ENCODE results near the gene TOP2B.

Gene TOP2B, protein sequence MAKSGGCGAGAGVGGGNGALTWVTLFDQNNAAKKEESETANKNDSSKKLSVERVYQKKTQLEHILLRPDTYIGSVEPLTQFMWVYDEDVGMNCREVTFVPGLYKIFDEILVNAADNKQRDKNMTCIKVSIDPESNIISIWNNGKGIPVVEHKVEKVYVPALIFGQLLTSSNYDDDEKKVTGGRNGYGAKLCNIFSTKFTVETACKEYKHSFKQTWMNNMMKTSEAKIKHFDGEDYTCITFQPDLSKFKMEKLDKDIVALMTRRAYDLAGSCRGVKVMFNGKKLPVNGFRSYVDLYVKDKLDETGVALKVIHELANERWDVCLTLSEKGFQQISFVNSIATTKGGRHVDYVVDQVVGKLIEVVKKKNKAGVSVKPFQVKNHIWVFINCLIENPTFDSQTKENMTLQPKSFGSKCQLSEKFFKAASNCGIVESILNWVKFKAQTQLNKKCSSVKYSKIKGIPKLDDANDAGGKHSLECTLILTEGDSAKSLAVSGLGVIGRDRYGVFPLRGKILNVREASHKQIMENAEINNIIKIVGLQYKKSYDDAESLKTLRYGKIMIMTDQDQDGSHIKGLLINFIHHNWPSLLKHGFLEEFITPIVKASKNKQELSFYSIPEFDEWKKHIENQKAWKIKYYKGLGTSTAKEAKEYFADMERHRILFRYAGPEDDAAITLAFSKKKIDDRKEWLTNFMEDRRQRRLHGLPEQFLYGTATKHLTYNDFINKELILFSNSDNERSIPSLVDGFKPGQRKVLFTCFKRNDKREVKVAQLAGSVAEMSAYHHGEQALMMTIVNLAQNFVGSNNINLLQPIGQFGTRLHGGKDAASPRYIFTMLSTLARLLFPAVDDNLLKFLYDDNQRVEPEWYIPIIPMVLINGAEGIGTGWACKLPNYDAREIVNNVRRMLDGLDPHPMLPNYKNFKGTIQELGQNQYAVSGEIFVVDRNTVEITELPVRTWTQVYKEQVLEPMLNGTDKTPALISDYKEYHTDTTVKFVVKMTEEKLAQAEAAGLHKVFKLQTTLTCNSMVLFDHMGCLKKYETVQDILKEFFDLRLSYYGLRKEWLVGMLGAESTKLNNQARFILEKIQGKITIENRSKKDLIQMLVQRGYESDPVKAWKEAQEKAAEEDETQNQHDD (N-terminal part only)

DNA sequence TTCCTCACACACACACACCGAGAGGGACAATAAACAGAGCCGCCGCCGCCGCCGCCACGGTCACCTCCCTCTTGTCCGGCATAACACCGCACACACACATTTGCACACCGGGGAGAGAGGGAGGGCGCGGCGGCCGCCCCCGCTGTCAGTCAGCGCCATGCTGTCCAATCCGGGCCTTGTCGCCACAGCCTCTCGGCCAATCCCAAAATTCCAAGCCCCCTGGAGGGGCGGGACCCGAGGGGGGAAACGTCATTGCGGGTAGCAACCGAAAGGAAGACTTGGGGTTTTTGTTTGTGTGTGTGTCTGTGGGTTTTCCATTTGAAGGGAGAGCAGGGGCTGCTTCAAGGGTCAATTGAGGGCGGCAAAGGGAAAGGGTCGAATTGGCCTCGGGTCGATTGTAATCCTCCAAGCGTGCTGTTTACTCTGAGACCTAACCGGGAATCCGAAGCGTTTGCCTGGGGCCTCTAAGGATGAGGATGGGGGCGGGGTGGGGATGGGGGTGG lies at the start of gene TOP2B:
Gene TOP2B (minus strand): TSS at position 96 of the 503 bp plus-strand sequence. CDS start 610 bp downstream, outside the sequence.
- peak; percentile 93 to 97 for DNase-seq

DNA sequence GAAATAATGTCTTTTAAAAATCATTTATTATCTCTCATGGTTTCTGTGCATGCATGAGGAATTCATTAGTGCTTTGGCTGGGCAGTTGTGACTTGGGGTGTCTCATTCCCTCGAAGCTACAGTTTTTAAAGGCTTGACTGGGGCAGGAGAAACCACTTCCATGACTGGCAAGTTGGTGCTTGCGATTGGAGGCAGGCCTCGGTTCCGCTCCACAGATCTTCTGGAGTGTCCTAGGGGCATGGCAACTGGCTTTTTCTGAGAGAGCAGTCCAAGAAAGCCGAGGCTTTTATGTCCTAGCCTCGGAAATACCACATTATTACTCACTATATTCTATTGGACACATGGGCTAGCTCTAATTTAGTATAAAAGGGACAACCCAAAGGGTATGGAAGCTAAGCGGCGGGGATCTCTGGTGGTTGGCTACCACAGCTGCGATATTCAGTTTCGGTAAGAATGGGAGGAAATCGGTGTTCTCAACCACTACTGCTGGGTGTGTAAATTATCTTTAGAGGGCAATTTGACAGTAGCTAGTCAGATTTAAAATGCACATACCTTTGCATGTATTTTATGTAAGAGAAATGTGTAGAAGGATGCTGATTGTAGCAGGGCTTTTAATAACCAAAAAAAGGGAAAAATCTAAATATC lies 48.8 kb upstream of the TOP2B start:
- DNase-seq: no peak

DNA sequence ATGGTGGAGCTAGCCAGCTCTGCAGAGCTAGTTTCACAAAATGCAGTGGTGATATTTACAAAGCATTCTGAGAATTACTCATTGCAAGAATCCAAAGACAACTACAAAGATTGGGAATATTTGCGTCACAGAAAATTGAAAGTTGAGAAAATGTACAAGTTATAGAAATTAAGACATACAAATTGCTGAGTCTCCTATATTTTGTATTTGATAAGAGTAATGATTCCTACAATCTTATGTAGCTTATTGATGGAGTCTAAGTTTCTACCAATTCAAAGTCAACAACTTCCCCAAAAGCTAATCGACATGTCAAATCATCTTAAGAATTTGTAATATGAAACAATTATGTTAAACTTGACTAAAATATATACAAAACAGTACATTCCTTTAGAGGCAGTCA lies 46.4 kb upstream of the TOP2B start:
- DNase-seq: no peak

DNA sequence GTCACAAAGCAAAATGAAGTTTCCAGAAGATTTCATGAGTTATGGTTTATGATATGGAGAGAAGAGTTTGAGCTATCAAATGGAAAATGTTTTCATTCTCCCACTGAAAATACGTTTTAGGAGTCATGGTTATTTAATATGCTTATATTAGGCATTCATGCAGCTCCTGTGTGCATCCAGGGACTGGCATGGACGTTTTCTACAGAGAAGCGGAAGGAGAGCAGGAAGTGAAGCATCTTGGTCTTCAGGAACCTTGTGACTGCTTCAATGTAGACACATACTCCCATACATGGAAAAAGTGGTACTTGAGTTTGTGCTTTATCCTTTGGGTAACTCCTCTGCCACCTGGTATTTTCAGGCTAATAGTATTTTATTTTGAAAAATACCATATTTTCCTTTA lies 43.3 kb upstream of the TOP2B start:
- no peak for DNase-seq

DNA sequence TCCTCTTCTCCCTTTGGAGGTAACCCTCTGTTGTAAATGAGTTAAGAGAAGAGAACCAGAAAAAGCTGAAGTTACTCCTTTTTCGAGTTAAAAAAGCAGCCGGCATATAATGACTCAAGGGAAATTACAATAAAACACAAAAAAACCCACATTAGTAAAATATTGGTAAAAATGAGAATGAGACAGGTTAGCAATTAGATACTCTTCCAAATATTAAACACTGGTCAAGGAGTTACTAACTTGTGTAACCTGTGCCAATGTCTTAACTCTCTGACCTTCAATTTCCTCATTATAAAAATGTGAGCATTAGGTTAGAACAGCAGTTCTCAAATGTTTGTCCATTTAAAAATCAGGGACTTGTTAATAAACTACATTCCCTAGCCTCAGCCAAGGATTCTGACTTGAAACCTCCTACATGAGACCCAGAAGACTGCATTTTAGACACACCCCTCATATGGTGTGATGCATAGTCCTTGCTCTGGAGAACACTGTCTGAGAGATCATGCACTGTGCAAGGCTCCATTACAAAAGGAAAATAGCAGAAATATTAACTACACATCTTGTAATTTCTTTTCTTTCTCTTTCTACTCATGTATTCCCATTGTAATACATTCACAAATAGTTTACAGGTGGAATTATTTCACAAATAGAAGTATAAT lies 42.7 kb upstream of the TOP2B start:
- DNase-seq: no peak

DNA sequence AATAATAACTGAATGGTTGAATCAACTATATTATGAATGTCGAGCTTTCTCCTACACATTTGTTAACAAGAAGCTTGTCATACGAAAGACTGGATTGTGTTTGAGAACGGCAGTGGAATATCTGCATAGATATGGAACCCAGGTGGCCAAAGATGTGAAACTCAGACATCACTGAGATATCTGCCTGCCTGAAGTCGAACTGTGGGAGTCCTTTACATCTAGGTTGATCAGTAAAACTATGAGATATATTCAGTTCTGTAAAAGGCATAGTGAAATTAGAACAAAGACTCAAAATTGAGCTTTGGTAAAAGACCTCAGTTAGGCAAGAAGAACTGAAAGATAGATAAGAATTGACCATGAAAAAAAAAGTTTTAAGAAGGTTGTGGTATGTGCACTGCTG lies 41.5 kb upstream of the TOP2B start:
- no peak for DNase-seq

DNA sequence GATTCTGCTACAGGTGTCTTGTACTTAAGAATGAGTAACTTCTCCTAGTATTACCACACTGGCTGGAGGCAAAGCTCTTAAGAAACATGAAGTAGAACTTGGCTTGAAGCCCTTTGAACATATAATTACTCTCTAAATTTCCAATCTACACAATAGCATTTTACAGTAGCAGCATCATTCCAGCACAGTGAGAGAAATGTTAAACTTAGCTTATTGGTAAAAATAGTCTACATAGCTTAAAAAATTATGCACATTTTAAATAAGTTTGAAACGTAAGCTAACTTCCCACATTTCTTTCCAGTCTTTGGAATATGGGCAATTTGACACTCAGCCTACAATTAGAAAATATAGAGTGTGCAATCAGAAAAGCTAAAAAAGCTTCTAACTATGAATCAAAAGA lies 32.8 kb upstream of the TOP2B start:
- no peak for DNase-seq

DNA sequence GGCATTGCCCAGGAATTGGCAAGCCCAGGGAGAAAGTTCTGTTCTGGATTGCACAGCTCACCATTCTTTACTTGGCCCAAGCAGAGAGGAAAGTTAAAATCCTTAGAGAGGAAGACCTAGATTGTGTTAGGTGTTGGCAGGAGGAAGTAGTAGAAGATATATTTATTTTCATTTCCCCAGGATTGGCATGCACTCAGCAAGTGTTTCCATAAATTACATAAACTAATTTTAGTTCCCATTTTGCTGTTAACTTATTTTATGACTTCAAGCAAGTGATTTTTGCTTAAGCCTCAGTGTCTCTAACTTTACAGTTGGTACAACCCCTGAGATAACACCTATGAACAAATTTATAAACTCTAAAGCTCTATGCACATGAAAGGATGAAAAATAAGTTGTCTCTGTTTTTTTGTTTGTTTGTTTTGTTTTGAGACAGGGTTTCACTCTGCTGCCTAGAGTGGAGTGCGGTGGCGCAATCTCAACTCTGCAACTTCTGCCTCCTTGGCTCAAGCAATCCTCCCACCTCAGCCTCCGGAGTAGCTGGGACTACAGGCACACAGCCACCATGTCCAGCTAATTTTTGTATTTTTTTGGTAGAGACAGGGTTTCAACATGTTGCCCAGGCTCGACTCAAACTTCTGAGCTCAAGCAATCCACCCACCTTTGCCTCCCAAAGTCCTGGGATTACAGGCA lies 31.2 kb upstream of the TOP2B start:
- DNase-seq: peak; percentile 55 to 58

DNA sequence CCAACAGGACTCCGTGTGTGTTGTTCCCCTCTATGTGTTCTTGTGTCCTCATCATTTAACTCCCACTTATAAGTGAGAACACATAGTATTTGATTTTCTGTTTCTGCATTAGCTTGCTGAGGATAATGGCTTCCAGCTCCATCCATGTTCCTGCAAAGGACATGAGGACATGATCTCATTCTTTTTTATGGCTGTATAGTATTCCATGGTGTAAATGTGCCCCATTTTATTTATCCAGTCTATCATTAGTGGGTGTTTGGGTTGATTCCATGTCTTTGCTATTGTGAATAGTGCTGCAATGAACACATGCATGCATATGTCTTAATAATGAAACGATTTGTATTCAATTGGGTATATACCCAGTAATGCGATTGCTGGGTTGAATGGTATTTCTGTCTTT lies 28.5 kb upstream of the TOP2B start:
- no peak for DNase-seq

DNA sequence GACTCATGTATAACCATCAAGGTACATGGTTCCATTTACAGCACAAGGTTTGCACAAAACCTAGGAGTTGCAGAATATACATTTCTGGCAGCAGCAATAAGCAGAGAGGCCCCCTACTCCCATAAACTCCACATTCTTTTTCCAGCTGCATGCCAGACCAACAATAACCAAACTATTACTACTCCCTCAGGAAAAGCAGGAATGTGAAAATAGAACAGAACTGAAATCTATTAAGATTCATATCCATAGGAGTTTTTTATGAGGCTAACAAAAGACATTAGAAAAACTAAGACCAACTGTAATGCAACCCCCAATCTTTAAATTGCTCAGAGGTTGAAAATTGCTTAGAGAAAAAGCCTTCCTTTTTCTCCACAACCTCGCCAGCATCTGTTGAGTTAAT lies 27.6 kb upstream of the TOP2B start:
- DNase-seq: no peak

DNA sequence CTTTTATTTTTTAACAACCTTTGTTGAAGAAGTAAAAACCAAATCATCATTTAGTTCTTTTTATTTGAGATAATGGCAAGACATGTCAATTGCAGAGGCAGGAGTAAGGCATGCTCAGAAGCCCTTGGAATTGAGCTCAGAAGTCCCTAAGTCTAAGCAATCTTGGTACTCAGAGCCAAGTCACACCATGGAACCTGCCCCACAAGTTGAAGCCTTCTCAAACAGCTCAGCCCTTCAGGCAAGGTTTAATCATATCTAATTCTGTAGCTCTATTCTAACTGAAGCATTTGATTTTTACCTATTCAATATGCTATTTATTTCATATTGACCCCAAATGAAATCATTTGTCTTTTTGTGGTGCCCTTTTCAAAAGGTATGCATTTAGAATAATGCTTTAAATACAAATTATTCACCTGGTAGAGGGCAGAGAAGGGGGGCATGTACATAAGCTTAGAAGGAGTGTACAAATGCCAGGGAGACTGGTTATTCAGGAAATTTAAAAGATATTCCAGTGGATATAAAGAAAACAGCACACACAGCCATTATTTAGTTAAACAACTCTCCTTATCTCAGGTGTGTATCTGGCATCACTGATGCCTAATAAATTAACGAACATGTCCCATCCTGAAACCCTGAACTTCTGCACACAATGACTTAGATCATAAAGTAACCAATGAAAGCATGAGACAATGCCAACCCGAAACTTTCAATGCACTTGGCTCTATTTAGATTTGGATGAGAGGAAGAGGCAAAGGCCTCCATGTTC lies 26.2 kb upstream of the TOP2B start:
- DNase-seq: no peak

DNA sequence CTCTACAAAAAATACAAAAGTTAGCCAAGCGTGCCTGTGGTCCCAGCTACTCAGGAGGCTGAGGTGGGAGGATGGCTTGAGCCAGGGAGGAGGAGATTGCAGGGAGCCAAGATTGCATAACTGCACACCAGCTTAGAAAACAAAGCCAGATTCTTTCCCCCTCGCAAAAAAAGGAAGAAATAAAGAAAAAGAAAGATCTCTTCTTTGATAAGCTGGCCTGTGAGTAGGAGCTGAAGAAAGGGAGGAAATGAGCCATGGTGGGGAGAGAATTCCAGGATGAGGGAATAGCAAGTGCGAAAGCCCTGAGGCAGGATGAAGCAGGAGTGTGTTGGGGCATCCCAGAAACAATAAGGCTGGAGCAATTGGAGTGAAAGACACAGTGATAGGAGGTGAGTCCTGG lies 24.5 kb upstream of the TOP2B start:
- DNase-seq: no peak

DNA sequence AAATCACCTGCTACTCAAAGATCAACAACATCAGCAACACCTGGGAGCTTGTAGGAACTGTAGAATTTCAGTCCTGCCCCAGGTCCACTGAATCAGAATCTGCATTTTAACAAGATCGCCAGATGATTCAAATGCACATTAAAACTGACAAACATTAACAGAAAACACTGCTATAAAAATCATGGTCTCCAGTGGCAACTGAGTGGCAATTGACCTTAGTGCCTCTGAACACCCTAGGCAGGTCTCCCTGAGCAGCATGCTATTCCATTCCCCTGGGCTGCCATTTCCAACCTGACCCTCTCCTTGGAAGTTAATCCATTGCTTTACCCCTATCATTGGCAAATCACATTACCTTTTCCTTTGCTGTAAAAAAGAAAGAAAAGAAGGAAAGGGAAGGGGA lies 23.0 kb upstream of the TOP2B start:
- DNase-seq: no peak

DNA sequence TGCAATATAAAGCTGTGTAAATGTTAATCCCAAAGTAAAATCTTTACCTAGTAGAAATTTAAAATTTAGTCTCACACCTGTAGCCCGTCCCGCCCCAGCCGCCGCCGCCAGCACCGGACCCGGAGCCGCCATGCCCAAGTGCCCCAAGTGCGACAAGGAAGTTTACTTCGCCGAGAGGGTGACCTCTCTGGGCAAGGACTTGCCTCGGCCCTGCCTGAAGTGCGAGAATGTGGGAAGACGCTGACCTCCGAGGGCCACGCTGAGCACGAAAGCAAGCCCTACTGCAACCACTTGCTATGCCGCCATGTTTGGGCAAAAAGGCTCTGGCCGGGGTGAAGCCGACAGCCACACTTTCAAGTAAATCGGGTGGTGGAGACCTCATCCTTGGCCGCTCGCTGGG lies 22.1 kb upstream of the TOP2B start:
- no peak for DNase-seq

DNA sequence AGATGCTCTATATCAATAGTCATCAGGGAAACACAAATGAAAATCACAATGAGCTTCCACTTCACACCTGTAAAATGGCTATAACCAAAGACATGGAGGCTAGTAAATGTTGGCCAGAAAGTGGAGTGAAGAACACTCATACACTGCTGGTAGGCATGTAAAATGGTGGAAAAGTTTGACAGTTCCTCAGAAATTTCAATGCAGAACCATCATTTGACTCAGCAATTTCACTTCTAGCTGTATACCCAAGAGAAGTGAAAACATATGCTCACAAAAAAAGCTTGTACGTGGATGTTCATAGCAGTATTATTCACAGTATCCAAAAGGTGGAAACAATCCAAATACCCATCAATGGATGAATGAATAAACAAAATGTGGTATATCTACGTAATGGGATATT lies 19.2 kb upstream of the TOP2B start:
- DNase-seq: no peak

DNA sequence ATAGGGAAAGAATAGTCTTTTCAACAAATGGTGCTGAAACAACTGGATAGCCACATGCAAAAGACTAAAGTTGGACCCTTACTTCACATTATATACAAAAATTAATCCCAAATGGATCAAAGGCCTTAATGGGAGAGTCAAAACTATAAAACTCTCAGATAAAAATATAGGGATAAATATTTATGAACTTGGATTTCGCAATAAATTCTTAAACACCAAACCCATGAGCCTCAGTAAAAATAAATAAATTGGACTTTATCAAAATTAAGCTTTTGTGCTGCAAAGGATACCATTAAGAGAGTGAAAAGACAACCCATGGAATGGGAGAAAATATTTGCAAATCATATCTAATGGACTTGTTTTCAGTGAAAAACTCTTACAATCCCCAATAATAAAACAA lies 18.7 kb upstream of the TOP2B start:
- DNase-seq: no peak

DNA sequence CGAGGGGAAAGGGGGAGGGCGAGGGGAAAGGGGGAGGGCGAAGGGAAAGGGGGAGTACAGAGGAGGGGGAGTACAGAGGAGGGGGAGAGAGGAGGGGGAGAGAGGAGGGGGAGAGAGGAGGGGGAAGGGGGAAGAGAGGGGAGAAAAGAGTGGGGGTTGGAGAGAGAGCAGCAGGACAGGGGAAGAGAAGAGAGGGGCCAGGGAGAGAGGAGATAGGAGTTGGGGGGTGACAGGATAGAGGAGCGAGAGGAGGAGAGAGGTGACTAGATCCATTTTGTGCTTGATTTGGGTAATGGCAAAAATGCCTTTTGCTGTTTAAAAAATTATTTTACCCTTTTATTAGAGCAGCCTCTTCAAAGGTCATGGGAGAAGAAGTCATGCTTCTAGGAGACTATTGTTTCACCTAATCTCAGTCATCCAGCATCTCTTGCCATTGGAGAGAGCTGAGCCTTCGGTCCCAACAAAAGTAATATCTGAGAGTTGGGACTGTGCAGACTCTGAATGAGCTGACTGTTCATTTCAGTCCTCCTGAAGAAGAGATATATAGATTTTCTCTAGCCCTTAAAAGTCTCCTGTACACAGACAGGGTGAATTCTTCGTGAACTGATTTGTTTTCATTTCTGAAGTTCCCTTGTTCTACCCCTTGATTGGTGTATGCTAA lies 15.1 kb upstream of the TOP2B start:
- no peak for DNase-seq

DNA sequence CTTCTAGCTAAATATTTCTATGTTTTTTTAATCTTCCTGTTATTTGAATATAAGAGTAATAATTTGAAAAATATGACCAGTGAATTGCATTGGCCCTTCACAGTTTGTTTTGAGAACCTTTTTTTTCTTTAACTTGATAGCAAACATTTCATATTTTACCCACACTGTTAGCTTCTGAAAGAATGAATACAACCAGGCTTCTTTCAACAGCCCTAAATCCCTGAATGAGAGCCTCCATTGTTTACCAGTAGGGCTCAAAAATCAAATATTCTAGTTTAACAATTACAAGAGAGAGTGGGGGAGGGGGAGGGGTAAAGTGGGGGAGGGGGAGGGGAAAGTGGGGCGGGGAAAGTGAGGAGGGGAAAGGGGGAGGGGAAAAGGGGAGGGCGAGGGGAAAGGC lies 14.5 kb upstream of the TOP2B start:
- DNase-seq: no peak

DNA sequence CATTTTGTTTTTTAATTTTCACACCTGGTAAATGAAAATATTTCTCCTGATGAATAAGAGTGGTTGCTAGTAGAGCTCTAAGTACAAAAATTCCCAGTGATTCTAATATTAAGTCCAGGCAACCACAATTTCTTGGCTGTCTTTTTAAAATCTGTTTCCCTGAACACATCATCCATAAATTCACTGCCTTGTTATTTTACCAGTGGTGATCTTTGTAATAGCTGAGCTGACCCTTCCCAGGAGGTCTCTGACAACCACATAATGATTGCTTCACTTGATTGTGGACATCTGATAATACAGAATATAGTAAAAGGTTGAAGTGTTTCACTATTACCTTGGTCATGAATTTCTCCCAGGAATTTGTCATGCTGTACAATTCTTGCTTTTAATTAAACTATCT lies 13.9 kb upstream of the TOP2B start:
- DNase-seq: no peak

DNA sequence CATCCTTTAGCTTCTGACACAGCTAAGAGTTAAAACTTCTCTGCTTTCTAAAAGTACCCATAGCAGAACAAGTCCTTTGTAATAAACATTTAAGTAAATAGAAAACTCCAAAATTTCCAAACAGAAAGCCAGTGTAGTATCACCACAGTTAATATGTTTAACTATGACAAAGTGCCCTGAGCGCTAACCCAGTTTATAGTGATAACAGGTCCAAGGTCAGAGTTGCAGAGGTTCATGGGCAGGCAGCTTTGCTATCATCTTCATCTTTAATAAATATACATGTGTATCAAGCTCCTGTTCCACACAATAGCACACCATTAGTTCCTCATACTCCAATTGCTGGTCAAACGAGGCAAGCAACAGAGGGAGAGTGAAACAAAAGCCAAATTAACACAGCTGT lies 12.4 kb upstream of the TOP2B start:
- DNase-seq: no peak
